ENCODE results near the gene CNIH4.

DNA sequence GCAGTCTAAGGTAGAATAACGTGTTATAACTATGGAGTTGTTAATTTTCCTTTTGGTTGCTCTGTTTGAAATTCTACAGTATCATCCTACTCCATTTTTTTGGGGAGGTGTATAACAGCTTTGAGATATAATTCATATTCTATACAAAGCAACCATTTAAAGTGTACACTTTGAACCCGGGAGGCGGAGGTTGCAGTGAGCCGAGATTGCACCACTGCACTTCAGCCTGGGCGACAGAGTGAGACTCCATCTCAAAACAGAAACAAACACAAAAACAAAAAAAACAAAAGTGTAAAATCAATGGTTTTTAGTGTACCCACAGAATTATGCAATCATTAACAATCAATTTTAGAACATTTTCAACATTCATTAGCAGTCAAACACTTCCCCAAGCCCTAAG is 33.8 kb downstream of the CNIH4 start:
- TF ChIP-seq ZNF274 (IDR thresholded peaks at IDR 0.05; ENCODE audit: low read depth, low read length) (no peak), SUZ12 (IDR thresholded peaks at IDR 0.05; ENCODE audit: extremely low read depth, insufficient read depth, insufficient read length) (no peak)

Data from NT2/D1 (cell line).